A549 treated with RU486 at 1 μM for 4 hours (cell line): Measurements from ENCODE around the gene MARVELD2. TPM values are rescaled to one million over a fixed set of nuclear protein-coding genes. Genes with fewer than 3 reads are reported as not detected.

Experiments
- total RNA-seq: library from RNA; stranded (reverse); fragments of 200-300 nt; extraction: Qiagen RNA extraction; gene quantifications from 5 replicates; pipeline ENCODE4 v1.2.3, GENCODE V29; 2022; ENCODE audit warnings: low read depth

Gene MARVELD2, protein sequence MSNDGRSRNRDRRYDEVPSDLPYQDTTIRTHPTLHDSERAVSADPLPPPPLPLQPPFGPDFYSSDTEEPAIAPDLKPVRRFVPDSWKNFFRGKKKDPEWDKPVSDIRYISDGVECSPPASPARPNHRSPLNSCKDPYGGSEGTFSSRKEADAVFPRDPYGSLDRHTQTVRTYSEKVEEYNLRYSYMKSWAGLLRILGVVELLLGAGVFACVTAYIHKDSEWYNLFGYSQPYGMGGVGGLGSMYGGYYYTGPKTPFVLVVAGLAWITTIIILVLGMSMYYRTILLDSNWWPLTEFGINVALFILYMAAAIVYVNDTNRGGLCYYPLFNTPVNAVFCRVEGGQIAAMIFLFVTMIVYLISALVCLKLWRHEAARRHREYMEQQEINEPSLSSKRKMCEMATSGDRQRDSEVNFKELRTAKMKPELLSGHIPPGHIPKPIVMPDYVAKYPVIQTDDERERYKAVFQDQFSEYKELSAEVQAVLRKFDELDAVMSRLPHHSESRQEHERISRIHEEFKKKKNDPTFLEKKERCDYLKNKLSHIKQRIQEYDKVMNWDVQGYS
- 2.5 to 2.9 TPM (median 2.6 TPM) in 5 replicates for total RNA-seq

DNA sequence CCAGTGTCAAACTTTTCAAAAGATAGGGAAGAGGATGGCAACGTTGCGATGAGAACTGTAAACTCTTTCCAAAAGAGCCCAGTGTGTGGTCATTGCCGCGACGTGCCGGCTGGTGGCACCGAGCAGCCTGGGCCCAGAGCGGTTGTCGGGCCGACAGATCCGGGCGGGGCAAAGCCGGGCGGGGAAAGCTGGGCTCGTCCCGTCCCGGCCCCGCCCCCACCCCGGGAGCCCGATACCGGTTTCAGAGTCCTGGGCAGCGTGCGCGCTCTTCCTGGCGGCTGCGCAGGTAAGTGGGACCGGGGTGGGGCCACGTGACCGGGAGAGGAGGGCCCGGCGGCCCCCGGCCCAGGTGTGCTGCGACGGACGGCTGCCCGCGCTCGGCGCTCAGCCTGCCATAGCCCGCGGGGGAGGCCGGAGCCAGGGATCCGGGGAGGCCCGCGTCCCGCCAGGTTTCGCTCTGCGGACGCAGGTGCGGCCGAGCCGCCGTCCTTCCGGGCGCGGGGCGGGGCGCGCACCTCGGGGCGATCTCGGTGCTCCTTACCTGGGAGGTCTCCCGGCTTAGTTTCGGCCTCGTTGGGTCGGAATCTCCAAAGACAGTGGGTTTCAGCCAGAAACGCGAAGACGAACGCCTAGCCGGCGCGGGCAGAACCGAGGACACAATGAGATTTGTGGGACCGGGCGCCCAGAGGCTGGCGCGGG lies at the start of gene MARVELD2:
MARVELD2 (plus strand) TSS at position 232 of the 699 bp plus-strand sequence. CDS start 4,270 bp downstream, outside the sequence.

DNA sequence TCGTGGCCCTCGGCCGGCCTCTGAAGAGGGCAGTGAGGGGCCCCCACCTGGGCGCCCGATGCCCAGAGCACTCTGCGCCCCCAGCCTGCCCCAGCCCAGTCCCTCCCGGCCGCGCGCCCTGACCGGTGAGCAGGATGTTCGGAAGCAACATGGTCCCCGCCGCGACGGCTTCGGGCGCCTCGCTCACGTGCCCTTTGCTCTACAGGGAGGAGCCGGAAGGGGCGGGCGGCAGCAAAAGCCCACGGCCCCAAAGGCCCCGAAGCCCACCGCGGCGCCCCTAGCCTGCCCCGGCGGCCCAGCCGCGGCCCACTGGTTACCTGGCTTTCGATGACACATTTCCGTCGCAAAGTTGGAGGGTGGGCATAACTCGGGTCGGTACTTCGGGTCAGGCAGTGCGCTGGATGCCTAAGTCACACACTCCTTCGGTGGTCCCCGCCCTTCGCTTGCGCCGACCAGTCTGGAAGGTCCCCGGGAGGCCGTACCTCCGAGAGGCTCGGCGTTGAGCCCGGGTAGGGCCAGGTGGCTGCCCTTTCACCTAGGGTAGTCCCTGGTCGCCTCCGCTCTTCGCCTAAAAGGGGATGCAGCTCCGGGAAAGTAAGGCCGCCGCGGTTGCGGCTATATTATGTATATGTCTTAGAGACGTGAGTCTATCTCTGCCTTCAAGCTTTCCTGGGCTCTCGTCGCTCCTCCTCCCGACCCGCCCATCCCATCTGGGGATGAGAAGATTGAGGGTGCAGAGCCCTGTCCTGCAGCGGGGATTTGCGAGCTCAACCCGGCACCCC lies 45.4 kb upstream of the MARVELD2 start, which contains the start of the genes AK6, RAD17 and TAF9:
AK6 (minus strand) TSS at position 181 of the 782 bp plus-strand sequence; CDS start at position 151, 30 bp downstream.
RAD17 (plus strand) TSS at position 479 of the 782 bp plus-strand sequence. CDS start 2,391 bp downstream, outside the sequence.
TAF9 (minus strand) TSS at position 181 of the 782 bp plus-strand sequence. CDS start 3,783 bp downstream, outside the sequence.

DNA sequence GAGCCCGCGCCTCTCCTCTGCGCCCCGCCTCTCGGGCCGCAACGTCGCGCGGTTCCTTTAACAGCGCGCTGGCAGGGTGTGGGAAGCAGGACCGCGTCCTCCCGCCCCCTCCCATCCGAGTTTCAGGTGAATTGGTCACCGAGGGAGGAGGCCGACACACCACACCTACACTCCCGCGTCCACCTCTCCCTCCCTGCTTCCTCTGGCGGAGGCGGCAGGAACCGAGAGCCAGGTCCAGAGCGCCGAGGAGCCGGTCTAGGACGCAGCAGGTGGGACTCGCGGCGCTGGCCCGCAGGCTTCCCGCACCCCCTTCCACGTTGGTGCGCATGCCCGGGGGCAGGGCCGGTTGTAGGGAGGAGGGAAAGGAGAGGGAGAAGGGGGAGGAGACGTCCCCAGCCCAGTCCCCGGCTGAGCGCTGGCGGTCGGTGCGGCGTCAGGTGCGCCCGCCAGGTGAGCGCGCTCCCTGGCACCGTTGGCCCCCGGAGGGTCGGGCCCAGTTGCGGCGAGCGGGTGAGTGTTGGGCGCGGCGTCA lies 77.5 kb downstream of the MARVELD2 start, which contains the start of gene OCLN:
OCLN (plus strand) TSS at position 400 of the 532 bp plus-strand sequence. CDS start 11,455 bp downstream, outside the sequence.

Other genes with a start within 250 kb of the MARVELD2 start
- 249 to 331 TPM (median 287 TPM) in 5 replicates for gene CCNB1, start 248.0 kb upstream of the MARVELD2 start, total RNA-seq
- 15.6 to 35.5 TPM (median 31.7 TPM) in 5 replicates for gene CENPH, start 225.5 kb upstream of the MARVELD2 start, total RNA-seq
- 57.4 to 74.0 TPM (median 60.4 TPM) in 5 replicates for gene CDK7, start 180.2 kb upstream of the MARVELD2 start, total RNA-seq
- gene CCDC125, start 82.3 kb upstream of the MARVELD2 start, total RNA-seq, result 2.4 to 3.7 TPM (median 3.3 TPM) in 5 replicates
- 27.1 to 63.2 TPM (median 47.9 TPM) in 5 replicates for gene AK6, start 45.6 kb upstream of the MARVELD2 start, total RNA-seq
- 121 to 148 TPM (median 139 TPM) in 5 replicates for gene TAF9, start 45.6 kb upstream of the MARVELD2 start, total RNA-seq
- gene RAD17, start 45.3 kb upstream of the MARVELD2 start, total RNA-seq, result 13.5 to 17.1 TPM (median 15.8 TPM) in 5 replicates
- 11.7 to 18.6 TPM (median 12.4 TPM) in 5 replicates for gene OCLN, start 77.7 kb downstream of the MARVELD2 start, total RNA-seq
- 24.9 to 40.2 TPM (median 35.1 TPM) in 5 replicates for gene GTF2H2C, start 145.1 kb downstream of the MARVELD2 start, total RNA-seq